Measurements from ENCODE around the gene NME7.

DNA sequence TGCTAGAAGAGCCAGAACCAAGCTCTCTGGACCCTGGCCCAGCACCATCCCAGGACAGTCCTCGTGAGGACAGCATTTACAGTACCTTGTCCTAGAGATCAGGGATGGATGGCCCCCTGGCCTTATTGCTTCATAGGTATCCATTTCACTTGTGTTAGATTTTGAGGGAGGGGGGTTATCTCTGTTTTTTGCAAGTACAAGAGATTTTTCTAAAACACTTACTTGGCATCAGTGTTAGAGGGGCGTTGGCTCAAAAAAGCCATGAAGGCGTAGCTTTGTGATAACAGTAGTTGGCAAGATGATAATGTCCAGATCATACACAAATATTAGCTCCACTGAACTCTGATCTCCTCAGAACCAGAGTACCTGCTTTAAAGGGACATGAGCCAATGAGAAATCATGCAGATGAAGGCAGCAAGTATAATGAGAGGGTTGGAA is 266.9 kb downstream of the NME7 start:
- TF ChIP-seq, protein P1, sequence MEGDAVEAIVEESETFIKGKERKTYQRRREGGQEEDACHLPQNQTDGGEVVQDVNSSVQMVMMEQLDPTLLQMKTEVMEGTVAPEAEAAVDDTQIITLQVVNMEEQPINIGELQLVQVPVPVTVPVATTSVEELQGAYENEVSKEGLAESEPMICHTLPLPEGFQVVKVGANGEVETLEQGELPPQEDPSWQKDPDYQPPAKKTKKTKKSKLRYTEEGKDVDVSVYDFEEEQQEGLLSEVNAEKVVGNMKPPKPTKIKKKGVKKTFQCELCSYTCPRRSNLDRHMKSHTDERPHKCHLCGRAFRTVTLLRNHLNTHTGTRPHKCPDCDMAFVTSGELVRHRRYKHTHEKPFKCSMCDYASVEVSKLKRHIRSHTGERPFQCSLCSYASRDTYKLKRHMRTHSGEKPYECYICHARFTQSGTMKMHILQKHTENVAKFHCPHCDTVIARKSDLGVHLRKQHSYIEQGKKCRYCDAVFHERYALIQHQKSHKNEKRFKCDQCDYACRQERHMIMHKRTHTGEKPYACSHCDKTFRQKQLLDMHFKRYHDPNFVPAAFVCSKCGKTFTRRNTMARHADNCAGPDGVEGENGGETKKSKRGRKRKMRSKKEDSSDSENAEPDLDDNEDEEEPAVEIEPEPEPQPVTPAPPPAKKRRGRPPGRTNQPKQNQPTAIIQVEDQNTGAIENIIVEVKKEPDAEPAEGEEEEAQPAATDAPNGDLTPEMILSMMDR (IDR thresholded peaks at IDR 0.05), result no peak
- no peak for TF ChIP-seq EZH2phosphoT487 (IDR thresholded peaks at IDR 0.05)
